Dermis blood vessel endothelial cell (primary cell): ENCODE data around the gene REC8. TPM values are rescaled to one million over a fixed set of nuclear protein-coding genes. Genes with fewer than 3 reads are reported as not detected.
A peak's percentile ranks its signal among the peaks of the same experiment; 100 is the strongest.

Source experiments
- DNase-seq: peaks from one replicate; pipeline ENCODE4 v3.0.0; 2010
- total RNA-seq: library from RNA; depleted of rRNA; stranded (reverse); fragments of >200 nt; gene quantifications from 2 replicates; pipeline ENCODE4 v1.2.3, GENCODE V29; 2014

The REC8 gene
- total RNA-seq, 1 donor from 2014 or later: 2.7 TPM

DNA sequence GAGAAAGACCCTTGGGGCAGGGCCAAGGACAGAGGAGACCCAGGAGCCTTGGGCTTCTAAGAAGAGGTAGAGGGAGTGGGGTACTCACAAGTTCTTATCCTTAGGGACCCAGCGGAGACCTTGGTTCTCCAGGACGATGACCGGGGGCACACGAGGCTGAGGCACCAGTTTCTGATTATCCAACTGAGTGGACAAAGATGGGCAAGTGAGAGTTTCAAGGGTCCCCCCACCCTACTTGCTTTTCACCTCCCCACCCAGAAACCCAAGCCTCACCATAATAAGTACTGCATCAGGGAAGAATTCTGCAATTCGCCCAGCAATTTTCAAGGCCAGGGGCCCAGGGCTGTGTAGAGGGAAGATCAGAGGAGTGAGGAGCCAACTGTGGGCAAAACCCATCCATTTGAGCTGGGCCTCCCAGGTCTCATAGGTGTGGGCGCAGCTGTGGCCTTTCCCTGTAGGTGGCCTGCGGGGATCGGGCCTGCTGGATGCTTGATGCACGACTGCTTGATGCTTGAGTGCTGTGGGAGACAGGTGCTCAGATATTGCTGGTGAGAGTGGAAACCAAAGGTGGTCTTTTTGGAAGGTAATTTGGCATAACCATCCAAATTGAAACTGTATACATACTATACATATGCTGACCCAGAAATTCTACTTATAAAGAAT, 32.5 kb upstream of the REC8 start:
- DNase-seq: no peak

- peak; percentile 100 for DNase-seq
These were observed 30.6 kb upstream of the REC8 start, which contains the start of gene EMC9 for GRCh38 chr14:24141097-24141880. TSS of gene EMC9 (minus strand) at chr14:24141591. CDS start at chr14:24141304, 287 bp downstream.

DNA sequence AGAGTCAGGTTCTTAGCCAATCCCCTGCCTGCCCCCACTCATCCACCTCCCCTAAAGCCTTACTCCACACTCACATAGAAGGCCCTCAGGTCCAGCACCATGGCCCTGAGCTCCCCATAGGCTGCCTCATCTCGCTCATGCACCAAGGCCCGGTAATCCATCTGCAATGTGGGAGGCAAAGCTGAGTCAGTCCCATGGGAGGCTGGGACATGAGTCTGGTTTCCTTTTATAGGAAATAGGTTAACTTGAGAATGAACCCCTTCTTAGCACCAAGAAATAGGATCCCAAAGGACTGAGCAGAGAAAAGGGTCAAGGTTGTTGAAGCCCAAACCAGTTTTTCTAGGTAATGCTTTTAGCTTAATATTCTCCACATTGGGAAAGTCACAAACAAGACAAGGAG, 28.4 kb upstream of the REC8 start:
- no peak for DNase-seq

DNA sequence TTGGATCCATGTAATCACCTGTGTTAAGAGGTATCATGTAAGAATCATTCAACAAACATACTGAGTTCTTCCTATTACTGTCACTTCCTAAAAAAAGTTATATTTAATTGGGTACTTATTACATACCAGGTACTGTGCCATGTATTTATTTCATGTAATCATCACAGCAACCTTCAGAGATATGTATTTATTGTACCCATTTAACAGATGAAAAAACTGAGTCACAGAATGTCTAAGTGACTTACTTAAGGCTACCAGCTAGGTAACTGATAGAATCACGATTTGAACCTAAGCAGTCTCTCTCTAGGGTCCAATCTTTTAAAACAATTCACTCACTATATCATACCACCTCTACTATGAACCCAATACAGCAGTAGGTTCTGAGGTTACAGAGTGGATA, 27.4 kb upstream of the REC8 start:
- no peak for DNase-seq

DNA sequence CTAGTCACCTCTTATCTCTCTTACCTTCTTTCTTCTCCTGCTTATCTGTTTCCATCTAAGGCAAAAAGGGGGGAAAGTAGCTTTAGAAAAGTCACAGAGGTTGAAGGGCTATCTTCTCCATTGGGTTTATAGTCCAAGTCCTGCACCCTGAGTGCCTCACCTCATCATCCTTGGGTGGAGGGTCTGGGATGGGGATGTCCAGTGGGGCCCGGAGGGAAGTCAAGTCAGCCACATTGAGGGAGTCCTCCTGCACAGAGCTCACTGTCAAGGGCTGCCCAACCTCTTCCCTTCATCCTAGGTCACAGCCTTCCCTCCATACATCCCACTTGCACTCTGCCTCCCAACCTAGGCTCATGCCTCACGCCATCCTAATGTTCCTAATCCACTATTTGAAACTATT, 26.7 kb upstream of the REC8 start:
- DNase-seq: no peak

DNA sequence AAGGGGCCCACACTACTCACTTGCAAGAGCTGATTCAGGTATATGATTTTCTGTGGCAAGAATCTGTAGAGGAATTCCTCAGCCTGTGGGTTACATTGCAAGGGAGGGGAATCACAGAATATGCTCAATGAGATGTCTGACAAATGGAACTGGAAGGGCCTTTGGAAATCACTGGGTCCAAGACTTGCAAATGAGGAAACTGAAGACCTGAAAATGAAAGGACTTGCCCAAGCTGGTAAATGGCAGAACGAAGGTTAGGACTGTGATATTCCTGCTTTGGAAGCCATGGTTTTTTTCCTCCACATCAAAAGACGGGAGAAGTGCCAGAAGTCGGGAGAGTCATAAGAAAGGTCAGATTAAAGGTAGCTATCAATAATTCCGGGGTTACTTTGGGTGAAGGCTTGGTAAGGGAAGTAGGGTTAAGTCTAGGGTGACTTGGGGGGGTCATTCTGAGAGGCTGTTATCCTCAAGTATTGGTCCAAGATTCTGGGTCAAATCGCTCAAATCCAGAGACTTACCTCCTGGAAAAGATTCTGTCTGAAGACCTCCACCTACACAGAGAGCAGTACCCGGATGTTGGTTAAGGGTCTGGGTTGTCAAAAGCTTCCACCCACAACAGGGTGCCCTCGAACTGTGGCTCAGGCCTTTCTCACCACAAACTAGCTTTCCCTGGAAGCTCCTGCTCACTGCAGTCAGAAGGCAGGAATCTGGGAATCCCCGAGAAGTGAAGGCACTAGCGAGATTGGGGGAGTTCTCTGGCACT, 26.0 kb upstream of the REC8 start:
- DNase-seq: no peak

DNA sequence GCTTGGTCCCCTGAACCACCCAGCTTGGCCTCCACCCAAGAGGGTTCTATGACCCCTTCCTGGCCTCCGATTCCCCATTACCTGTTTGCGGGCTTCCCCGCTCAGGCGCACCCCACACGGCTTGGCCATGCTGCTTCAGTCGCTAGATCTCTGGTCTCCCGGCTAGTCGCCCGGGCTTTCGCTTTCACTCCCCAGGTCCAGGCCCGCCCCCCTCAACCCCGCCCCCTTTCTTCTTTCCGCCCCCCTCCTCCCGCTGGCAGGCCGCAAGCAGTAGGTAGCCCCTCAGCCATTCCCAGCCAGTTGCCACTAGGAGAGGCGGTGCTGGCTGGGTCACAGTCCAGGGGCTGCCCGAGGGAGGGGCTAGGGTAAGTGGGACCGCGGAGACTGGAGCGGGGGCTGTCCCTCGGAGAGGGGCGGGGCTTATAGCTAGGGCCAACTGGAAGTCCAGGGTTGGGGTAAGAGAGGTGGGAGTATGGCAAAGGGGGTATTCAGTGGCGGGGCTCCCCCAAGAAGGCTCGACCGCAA, 25.4 kb upstream of the REC8 start, which contains the start of gene PSME2:
TSS of gene PSME2 (minus strand) at position 158 of the 525 bp plus-strand sequence. CDS start at position 129, 29 bp downstream.
- peak; percentile 98 for DNase-seq

GRCh38 chr14:24146978-24147760, 24.7 kb upstream of the REC8 start, which contains the start of gene RNF31:
TSS of gene RNF31 (plus strand) at chr14:24147498. CDS start at chr14:24147699, 201 bp downstream.
- DNase-seq: peak; percentile 98

GRCh38 chr14:24147761-24148428, 24.0 kb upstream of the REC8 start:
- DNase-seq: no peak

DNA sequence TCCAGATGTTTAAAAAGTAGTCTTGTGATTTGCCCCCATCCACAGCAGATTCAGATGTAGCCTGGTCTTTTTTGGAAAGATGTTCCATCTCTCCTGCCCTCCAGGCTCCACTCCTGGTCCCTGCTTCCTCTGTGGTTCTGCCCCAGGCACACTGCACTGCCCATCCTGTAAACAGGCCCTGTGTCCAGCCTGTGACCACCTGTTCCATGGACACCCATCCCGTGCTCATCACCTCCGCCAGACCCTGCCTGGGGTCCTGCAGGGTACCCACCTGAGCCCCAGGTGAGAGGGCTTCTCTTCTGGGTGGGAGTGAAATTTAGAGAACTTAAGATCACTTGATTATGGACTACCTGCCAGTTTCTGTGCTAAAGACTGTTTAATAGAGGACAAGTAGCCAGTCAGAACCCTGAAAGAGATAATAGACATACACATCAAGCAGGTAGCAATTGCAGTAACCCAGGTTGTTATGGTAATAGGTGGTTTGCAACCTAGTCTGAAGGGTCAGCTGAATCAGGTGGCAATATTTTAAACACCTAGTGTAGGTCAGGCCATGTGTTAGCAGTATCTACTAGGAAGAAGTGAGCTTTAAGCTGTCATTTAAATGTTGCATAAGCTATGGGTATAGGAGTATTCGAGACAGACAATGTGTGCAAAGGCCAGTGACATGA, 22.4 kb upstream of the REC8 start:
- no peak for DNase-seq

DNA sequence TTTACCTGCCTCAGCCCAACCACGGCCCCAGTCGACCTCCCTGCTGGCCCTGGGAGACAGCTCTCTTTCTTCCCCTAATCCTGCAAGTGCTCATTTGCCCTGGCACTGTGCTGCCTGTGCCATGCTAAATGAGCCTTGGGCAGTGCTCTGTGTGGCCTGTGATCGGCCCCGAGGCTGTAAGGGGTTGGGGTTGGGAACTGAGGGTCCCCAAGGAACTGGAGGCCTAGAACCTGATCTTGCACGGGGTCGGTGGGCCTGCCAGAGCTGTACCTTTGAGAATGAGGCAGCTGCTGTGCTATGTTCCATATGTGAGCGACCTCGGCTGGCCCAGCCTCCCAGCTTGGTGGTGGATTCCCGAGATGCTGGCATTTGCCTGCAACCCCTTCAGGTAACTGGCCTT, 21.8 kb upstream of the REC8 start:
- DNase-seq: no peak

- no peak for DNase-seq
These were observed 21.3 kb upstream of the REC8 start for GRCh38 chr14:24150567-24150966.

DNA sequence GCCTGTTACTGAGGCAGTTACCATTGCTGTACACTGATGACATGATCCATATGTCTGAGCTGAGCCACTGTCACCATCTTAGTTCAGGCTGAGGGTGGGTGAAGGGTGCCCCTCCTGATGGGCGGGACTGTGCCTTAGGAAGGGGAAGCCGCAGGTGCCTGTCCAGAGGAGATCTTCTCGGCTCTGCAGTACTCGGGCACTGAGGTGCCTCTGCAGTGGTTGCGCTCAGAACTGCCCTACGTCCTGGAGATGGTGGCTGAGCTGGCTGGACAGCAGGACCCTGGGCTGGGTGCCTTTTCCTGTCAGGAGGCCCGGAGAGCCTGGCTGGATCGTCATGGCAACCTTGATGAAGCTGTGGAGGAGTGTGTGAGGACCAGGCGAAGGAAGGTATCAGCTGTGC, 20.9 kb upstream of the REC8 start:
- DNase-seq: no peak

GRCh38 chr14:24151404-24152080, 20.3 kb upstream of the REC8 start:
- no peak for DNase-seq

GRCh38 chr14:24155100-24155499, 16.8 kb upstream of the REC8 start:
- no peak for DNase-seq

GRCh38 chr14:24156840-24157239, 15.0 kb upstream of the REC8 start:
- DNase-seq: no peak

- no peak for DNase-seq
These were observed 14.5 kb upstream of the REC8 start for GRCh38 chr14:24157331-24157730.

GRCh38 chr14:24159777-24160498, 11.9 kb upstream of the REC8 start:
- no peak for DNase-seq

DNA sequence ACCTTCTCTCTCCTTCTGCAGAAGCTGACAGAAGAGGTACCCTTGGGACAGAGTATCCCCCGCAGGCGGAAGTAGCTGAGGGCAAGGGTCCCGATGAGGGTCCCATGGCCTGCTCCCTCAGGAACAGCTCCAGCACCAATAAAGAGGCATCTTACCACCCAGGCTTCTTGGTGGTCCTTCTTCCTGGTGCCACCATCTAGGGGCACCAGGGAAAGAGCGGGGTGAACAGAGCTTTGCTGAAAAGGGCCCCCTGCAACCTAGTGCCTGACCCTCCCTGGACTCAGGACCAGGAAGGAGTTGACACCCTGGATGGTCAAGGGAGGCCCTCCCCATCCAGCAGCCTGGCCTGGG, 11.4 kb upstream of the REC8 start:
- DNase-seq: no peak
